ENCODE measurements around the gene ST8SIA6.

- TF ChIP-seq CTCF (IDR thresholded peaks at IDR 0.05) (no peak), EZH2 (IDR thresholded peaks at IDR 0.05) (no peak), EZH2phosphoT487 (IDR thresholded peaks at IDR 0.05) (no peak)
These were observed 100.7 kb downstream of the ST8SIA6 start for GRCh38 chr10:17353568-17354300.
